OCI-LY3 (cell line): ENCODE measurements around the gene GPC3.

ENCODE experiments used
- EZH2phosphoT487 ChIP-seq: fragments of 200-600 bp; shearing (Covaris generic); IDR thresholded peaks from 2 replicates; pipeline ENCODE4 v1.6.1; 2018; ENCODE audit warnings: antibody characterized with exemption, mixed run types, low read depth
- TF ChIP-seq, protein P1 (sequence below): fragments of 200-600, 300-600 bp; sonication (generic); IDR thresholded peaks from 2 replicates; pipeline ENCODE4 v1.5.1; 2014; ENCODE audit warnings: antibody characterized with exemption, low read length, low read depth

DNA sequence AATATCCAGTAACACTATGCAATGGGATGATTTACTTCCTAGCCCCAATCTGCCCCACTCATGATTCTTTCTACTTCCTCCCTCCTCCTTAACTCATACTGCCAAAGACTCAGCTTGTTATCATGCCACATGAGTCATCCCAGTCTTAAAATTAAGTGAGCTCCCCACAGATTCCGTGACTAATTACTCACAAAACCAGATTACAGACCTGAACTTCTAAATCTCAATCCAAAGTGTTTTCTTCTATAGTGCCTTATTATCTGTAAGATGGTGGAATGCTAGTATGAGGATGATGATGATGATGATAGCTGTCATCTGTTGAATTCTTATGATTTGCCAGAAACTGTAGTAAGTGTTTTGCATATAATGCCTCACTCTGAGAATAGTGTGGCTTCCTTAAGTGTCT, 27.7 kb upstream of the GPC3 start:
- TF ChIP-seq, protein P1, sequence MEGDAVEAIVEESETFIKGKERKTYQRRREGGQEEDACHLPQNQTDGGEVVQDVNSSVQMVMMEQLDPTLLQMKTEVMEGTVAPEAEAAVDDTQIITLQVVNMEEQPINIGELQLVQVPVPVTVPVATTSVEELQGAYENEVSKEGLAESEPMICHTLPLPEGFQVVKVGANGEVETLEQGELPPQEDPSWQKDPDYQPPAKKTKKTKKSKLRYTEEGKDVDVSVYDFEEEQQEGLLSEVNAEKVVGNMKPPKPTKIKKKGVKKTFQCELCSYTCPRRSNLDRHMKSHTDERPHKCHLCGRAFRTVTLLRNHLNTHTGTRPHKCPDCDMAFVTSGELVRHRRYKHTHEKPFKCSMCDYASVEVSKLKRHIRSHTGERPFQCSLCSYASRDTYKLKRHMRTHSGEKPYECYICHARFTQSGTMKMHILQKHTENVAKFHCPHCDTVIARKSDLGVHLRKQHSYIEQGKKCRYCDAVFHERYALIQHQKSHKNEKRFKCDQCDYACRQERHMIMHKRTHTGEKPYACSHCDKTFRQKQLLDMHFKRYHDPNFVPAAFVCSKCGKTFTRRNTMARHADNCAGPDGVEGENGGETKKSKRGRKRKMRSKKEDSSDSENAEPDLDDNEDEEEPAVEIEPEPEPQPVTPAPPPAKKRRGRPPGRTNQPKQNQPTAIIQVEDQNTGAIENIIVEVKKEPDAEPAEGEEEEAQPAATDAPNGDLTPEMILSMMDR: no peak
- no peak for TF ChIP-seq EZH2phosphoT487
